HG03457 (cell line): ENCODE measurements around the gene IRF2BP2.
"Not testable (repeated sequence)": the region's sequence is repeated elsewhere in the genome, so short reads cannot be mapped to it uniquely, and the experiment has no call there.

Source experiments
- ATAC-seq: cut with Tn5 transposase; IDR thresholded peaks from one replicate; pipeline ENCODE4 v1.9.1; 2021; ENCODE audit warnings: moderate number of reproducible peaks; ENCODE audit not compliant: unreplicated experiment

Gene IRF2BP2

DNA sequence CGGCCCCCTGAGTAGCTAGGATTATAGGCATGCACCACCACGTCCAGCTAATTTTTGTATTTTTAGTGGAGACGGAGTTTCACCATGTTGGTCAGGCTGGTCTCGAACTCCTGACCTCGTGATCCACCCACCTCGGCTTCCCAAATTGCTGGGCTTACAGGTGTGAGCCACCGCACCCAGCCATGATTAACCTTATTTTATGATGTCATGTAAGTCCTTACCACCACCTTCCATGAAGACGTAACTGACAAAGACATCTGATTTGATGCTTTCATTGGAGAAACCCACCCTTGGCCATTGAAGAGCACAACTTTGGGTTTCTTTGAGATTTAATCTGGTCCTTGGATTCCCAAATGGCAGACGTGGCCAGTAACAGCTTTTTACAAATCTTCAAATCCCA is 24.9 kb upstream of the IRF2BP2 start:
- not testable (repeated sequence) for ATAC-seq

DNA sequence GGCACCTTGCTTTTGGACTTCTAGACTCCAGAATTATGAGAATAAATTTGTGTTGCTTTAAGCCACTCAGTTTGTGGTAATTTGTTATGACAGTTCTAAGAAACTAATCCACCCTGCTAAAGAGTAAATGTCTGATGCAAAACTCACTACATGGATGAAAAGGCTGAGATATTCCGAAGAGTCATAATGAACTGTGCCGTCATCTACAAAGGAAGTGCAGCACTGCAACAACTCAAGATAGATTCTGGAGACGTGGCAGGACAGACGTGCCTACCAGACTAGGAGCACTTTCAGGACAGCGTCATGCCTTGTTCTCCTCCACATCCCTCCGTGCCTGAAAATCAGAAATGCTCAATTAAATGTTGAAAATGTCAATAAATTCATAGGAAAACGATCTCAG is 24.4 kb upstream of the IRF2BP2 start:
- ATAC-seq, result no peak

DNA sequence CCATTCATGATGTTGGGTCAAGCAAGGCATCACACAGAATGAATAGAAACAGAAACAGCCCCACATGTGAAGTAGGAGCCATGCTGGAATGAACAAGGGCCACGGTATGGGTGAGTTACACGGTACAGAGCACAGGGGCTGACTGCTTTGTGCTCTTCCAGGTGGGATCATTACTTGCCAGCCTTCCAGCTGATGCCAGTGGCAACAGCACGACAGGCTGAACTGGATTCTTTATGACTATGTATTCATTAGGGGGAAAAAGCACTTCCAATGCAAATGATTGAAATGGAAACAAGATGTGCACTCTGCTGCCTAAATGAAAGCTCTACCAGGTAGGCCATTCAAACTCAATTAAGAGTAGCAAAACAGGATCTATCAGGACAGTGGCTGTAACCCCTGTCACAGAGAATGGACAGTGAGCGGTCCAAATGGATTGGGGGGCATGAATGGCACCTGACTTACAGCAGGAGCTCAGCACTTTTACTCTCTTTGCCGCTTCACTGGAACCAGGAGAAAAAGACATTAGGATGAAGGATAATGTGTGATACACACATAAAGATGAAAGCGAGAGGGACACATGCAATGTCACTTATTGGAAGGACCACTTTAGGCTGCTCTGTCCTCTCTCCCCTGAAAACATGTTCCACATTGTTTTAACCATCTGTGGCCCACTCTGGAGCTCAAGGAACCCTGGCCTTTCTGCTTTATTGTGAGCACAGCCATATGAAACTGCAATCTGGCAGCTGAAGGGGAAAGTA is 23.4 kb upstream of the IRF2BP2 start:
- ATAC-seq, result no peak

DNA sequence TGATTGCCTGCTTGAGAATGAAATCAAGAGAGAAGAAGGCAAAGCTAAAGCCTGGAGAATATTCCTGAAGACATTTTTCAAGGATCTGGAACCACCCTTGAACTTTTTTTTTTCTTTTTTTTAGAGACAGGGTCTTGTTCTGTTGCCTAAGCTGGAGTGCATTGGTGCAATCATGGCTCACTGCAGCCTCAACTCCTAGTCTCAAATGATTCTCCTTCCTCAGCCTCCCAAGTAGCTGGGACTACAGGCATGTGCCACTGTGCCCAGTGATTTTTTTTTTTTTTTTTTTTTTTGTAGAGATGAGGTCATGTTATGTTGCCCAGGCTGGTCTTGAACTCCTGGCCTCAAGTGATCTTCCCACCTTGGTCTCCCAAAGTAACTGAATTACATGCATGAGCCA is 22.2 kb upstream of the IRF2BP2 start:
- ATAC-seq, result no peak

DNA sequence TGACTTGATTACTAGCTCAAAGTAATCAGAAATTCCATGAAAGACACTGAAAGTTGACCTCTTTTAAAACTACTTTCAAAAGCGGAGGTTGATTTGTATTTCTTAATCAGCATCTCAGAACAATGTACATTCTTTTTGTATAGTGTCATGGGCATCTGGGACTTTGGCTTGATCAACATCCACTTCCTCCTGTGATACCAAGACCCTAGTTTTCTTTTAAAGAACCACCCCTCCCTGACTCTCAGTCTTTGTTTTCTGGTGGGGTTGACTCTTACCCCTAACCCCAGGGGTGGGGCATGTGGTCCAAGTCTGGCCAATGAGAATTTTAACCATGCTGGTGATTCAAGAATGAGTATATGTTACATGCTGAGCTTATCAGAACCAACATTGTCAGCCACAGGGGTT is 21.7 kb upstream of the IRF2BP2 start:
- no peak for ATAC-seq

DNA sequence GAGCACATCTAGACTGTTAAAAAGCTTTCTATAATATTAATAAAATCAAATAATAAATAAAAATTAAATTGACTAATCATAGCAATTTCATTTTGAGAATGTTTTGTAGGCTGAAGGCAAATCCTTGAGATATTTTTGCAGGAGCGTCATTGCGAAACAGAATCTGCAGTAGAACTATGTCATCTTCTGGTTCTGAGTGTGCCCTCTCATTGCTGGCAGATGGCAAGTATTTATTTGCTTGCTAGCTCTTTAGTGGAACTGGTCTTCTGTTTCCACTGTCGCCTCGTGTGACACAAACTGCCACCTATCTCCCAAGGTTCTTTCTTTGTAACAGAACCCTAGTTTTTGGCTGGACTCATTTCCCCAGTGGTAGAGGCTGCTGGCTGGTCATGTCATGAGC is 19.0 kb upstream of the IRF2BP2 start:
- ATAC-seq, result no peak

DNA sequence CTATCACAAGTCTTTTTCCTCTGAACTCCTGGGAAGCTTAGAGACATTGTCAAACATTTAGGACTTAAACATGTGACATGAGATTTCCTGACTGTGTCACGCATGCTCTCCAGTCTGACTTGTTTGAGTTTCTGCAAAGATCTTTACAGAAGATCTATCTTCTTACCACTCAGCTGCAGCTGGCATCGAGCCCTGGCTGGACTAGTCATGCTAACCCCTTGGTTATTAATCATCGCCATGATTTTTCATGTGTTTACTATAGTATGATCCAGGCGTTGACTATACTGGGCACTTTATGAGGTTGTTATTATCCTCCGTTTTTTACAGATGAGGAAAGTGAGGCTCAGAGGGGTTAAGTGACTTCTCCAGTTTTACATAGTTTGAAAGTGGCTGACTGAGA is 18.1 kb upstream of the IRF2BP2 start:
- ATAC-seq, result no peak

DNA sequence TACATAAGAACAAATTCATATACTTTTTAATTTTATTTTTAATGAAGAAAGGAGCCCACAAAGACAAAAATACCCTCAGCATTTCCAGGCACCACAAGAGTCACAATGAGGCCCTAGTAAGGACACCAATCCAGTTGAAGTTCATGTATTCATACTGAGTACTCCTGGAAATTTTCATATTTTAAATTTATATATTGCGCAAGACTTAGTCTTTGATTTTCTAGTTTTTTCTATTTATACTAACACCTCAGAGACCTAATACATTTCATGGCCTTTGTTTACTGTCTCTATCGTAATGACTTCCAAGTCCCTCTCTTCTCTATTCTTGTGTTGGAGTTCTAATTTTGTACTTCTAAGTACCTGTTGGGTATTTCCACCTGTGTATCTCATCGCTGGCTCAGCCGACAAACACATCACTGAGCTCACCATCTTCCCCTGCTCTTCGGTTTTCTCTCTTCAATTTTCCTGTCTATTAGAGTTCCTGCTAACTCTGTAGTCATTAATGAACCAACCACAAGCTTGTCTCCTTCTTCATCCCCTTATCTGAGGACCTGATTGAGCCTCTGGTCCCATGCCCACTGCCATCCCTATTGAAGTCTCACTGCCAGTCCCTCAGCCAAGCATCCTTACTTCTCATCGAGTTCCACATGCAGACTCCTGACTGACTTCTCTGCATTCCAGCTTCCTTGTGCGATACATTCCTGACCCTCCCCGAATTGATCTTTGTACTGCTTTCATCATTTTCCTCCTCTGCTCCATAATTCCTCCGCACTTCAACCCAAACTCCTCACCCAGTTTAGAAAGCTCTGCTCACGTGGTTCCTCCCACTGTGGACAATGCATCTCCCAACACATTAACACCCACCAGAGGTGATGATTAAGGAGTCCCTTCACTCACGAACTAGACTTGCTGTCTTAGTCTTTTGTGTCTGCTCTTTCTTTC is 17.3 kb upstream of the IRF2BP2 start:
- ATAC-seq, result no peak

DNA sequence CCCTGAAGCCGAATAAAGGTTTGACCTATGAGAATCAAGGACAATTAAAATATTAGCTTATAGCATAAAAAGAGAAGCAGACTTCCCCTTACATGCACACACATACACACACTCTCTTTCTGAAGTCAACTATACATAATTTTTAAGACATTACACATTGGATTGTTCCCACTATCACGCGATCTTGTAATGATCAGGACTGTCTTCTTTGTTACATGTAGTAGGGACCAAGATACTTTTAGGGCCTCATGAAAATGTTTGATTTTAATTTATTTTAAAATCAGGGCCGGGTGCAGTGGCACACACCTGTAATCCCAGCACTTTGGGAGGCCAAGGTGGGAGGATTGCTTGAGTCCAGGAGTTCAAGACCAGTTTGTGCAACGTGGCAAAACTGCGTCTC is 16.4 kb upstream of the IRF2BP2 start:
- no peak for ATAC-seq

DNA sequence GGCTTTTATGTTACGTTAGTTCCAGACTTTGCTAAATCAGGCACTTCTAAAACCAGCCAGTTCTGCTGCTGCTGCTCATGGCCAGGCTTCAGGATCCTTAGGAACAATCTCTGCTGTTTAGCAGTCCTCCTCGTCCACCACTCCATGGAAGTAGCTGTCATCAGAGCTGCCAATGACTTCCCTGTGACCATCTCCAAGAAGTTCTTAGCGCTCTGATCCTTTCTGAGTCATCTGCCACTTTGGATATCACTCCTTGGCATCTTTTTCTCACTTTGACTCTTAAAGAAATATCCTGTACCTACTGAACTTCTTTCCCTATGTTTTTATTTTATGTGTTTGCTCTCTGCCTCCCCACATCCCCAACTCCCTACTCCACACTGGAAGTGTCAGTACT is 14.7 kb upstream of the IRF2BP2 start:
- ATAC-seq, result no peak

DNA sequence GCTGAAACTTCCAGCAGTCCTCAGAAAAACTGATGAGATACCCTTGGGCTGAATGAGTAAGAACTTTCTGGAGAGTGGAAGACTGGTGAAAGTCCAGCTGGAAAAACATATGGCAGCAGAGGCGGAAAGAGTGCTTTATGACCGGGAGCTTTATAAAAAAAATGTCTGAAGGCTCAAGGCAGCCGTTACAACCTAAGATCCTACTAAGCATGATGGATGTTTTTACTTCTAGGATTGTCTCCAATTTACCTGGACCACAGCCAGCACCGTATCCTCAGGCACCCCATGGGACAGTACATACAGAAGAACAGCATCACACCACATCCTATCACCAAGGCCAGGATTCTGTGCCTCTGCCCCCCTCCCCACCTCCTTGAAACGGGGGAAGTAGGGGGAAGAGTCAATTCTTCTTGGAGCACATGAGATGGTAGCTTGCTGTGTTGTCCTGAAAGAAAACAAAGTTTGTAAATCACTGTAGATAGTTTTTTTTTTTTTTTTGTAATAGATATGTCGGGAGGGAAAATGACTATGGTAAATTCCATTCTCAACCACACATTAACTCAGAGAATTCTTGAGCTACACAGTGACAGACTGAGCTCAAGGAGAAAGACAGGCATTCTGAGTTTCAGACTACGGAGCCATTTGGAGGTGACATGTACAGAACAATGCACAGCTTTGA is 11.8 kb upstream of the IRF2BP2 start:
- no peak for ATAC-seq

DNA sequence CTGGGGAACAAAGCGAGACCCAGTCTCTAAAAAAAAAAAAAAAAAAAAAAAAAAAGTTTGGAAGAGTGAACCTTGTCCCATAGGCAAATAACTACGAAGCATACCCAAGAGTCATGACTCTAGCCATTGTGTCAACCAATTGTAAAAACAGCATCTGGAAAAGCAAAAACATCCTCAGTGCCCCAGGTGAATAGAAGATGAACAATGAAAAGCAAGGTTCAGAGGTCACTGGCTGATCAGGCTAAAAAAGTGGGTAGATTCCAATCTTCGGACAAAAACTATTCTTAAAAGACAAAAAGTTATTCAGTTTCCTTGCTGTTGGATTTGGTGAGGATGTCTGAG is 11.1 kb upstream of the IRF2BP2 start:
- ATAC-seq, result no peak

DNA sequence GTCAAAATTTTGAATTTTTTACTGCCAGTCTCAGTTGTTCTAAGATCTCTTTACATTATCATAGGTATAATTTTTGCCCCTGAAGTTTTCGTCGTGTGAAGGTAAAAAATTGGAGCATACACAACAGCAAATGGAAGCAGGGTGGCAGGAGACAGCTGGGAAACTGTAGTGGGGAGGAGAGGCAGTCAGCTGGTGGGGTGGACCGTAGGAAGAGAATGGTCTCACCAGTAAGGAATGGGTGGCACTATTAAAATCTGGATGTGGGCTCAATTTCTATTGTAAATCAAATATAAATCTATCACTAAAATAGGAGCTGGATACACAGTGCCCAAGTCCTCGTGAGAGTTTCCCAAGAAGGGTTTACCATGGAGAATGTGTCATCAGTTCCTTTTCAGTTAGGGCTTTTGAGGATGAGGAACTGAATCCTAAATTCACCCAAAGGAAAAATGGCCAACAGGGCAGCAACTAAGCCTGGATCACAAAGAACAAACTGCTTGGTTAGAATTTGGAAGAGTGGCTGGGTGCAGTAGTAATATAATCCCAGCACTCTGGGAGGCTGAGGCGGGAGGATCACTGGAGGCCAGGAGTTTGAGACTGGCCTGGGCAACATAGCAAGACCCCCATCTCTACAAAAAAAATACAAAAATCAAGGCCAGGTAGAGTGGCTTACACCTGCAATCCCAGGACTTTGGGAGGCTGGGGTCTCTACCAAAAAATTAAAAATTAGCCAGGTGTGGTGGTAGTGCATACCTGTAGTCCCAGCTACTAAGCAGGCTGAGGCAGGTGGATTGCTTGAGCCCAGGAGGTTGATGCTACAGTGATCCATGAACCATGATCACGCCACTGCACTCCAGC is 10.5 kb upstream of the IRF2BP2 start:
- no peak for ATAC-seq

DNA sequence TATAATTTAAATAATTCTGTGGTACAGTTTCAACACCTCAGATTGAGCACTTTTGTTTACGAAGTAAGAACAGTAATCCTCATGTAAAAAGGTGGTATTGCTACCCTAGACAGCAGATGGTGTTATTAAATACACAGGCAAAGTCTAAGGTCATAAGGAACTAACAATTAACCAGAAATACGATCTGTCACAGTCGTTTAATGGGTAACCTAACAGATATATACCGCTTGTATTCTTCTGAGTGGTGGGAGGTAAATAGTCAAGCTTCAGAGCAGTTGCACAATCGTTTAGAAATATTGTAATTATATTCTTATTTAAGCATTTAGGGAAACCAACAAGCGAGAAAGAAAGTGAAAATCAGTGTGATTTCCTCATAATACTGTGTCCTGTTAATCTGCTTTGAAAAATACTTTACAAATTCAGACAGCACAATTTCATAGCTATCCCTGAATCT is 9.8 kb upstream of the IRF2BP2 start:
- no peak for ATAC-seq

DNA sequence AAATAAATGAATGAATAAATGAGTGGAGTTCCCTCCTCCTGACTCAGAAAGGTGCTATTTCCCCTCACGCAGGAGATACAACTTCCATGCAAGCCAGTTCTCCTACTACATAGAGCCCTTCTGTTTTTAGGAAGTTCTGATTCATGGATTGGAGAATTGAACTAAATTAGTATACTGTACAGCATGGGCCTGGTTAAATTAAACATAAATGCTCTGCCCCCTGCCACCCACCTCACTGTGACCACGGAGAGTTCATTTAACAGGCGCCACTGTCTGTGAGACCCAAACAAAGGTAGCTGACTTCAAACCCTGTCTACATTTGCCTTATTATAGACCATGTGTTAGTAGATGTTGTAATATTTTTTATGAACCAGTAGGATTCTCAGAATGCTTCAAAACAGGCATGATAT is 9.1 kb upstream of the IRF2BP2 start:
- ATAC-seq, result no peak

DNA sequence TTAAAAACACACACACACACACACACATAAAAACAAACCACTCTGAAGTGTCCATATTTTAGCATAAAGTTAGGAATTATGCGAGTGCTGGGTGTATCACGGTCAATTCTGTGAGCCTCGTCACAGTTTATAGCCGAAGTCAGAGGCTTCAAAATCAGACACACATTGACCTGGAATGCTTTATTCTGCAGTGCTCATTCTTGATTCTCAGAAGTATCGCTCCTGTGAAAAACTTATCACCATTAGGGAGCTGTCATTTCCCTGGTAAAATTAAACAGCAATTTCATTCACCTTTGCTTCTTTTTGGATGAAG is 8.7 kb upstream of the IRF2BP2 start:
- no peak for ATAC-seq

DNA sequence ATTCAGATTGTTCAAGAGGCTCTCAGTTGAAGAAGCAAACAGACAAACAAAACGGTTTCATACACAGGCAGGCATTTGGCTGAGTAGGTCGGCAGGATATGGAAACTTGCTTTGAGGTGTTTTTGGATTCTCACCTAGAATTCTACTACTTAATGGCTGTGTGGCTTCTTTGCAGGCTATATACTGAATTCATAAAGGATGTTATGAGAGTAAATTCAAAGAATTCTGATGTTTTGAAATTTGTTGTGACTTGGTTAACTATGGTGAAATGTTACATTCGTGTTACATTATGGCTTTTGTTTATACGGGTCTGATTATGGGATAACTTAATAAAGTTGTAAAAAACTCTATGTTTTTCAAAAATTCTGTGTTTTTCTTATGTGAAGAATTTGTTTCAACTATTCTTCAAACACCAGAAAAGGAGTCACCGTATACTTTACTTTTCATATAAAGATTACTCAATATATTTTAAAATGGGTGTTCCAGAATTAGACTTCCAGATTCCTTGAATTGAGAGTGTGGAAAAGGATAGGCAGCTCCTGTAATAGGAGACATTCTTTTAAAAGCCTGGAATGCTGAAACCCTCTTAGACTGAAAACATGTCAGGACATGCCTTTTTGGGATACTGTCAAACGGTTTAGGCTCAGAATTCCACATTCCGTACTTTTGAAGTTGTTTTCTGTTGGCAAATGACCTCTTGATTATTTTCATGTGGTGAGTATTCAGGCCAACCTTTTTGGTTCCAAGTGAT is 8.2 kb upstream of the IRF2BP2 start:
- ATAC-seq, result no peak

DNA sequence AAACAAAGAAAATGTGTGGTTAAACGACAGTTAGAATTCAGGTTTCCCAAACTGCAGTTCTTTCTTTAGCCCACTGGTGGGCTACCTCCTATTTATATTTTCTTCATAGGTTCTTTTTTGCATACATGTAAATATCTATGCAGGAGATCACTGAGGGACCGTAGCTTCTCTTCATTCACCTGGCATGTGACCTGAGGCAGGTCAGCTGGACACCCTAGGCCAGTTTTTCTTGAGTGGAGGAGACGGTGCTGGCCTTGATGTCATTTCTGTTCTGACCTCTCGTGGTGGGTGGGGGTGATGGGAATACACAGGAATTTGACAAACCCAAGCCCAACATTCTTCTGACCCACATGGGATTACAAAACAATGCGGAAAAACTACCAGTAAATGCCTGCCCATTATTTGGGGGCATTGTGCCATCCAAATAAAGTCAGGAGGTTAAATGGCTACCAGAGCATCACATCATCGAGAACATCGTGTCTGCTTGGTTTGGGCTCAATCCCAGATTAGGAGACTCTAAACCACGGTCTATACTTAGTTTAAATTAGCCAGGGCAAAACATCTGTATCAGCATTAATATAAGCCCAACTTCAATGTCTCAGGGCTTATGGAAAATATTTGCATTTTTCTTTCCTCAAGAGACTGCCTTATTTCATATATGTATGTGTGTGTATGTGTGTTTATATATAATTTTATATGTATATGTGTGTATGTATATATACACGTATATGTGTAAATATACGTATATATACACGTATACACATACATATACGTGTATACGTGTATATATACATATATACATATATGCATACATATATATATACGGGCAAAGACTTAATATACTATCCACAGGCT is 7.4 kb upstream of the IRF2BP2 start:
- ATAC-seq, result no peak

DNA sequence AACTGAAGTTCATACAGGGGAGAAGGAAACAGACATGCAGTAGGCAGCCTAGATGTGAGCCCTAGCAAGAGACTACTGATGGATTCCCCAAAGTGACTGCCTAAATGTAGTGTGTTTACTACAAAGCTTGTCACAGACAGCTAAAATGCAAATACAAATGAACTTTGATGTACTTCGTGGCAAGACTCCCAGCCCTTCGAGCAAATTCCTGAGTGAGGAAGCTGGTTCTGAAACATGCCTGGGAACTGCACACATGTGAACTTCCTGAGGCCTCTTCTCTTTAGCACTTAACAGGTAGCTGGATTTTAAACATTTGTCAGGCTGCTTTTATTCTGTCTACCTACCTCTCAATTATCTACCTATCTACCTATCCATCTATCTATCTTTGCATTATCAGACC is 6.7 kb upstream of the IRF2BP2 start:
- ATAC-seq, result no peak
